Stimulated activated CD8-positive, alpha-beta memory T cell treated with anti-CD3 and anti-CD28 coated beads, Interleukin-7, amount 100 ng/mL, for 4 hours (primary cell): ENCODE results near the gene ANKRD44.

Experiments used
- DNase-seq, 2 donors: peaks; one replicate each; pipeline ENCODE4 v3.0.0-alpha.2; 2020; ENCODE audit warnings: low read depth in 2 of 2

ANKRD44 gene

DNA sequence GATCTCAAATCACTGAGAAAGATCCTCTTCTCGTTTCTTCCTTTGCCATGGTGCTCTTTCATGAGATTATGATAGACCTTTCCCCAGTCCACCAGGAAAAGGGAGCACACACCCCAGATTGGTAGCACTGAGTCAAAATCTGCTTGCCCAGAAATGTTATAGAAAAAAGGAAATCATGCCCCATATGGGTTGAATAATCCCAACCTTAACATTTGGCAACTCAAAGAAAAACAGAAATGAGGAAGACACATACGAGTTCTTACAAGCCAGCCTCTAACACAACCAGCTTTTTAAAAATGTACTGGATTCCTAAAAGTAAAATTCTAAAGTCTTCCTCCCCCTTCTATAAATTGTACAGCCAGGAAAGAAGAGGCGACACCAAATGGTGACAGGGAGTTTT is 103.0 kb downstream of the ANKRD44 start:
- no peak for DNase-seq

DNA sequence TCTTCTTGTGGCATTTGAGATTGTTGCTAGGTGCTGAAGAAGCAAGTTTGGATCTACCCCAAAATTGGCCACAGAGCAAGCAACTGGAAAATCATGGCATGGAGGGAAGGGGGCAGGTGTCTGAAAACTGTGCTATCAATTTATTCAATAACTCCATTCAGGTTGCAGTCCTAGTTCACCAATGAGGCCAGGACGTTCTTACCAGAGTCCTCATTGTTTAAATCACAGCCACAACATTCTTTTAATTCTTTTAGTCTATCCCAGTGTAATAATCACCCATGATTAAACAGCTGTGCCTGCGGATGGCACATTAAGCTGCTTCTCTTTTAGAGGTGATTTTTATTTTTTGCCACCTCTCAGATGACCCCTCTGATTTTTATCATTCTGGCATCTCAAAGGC is 103.5 kb downstream of the ANKRD44 start:
- DNase-seq, result no peak

DNA sequence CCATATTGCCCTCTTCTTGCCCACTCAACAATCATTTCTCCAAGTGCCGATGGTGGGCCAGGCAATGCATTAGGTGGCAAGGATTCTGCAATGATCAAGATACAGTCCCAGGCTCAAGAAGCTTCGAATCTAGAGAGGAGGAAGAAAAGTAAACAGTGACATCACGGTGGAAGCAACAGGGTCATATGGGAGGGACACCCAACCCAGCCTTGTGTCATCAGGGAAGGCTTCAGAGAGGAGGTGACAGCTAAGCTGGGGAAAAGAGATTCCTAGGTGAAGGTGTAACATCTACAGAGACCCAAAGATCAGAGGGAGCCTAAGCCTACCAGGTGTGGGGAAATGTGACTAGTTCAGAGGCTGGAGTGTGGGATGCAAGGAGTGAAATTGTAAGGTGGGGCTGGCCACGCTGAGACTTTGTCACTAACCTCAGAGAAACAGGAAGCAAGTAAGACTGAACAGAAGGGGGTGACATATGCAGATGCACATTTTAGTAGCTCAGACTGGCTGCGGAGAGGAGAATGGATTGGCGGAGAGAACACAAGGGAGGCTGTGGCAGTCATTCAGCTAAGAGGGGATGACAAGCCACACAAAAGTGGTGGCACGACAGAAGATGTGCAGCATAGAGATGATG is 104.9 kb downstream of the ANKRD44 start:
- peak; percentile 51 to 53 for DNase-seq

DNA sequence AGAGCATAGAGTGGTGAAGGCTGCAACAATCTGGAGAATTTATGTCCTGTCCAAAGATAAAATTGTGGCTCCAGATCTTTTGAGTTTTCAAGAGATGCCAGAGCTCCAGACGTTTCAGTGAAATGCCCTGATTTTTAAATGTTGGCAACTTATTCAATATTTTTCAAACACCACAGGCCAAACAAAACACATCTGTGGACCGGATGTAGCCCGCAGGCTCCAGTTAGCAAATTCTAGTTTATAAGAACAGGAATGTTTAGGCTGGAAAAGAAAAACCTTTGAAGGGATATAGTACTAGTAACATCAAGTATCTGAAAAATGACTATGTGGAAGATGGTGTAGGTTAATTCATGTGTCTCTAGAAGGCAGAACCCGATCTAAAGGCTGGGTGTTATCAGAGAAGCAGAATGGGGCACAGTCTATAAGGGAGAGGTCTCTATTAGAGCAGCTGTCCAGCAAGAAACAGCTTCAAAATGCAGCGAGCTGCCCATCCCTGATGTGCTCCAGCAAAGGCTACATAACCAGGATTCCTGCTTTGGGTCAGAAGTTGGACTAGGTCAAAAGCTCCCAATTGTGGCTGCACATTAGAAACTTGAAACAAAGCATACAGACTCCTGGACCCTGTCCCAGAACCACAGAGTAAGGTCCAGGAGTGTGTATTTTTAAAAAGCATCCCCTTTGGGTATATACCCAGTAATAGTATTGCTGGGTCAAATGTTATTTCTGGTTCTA is 105.9 kb downstream of the ANKRD44 start:
- no peak for DNase-seq

DNA sequence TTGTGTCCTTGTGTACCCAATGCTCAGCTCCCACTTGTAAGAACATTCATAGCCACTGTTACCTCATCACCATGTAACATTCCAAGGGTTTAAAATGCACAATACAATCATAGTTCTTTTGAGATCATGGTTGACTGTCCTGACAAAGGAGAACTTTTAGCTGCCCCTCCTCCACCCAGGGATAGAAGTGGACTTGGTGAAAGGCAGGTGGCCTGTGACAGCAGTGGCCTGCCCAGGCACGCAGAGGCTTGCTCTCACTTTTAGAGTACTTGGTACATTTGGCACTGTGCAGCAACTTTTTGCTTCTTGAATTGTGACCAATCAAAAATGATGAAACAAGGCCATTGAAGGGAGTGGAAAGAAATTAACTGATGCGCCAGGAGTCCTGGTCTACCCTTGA is 108.7 kb downstream of the ANKRD44 start:
- no peak for DNase-seq

DNA sequence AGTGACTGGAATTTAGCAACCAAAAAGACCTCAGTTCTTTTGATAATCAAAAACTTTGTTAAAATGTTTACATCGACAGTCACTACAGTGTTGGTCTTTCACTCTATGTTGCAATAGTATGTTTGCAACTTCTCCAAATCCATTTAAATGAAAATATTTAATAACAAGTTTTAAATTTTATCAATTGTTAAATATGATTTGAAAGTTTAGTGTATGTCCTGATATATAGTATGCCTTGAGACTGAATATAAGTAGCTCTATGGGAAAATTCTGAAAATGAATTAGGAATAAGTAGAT is 109.9 kb downstream of the ANKRD44 start:
- no peak for DNase-seq

DNA sequence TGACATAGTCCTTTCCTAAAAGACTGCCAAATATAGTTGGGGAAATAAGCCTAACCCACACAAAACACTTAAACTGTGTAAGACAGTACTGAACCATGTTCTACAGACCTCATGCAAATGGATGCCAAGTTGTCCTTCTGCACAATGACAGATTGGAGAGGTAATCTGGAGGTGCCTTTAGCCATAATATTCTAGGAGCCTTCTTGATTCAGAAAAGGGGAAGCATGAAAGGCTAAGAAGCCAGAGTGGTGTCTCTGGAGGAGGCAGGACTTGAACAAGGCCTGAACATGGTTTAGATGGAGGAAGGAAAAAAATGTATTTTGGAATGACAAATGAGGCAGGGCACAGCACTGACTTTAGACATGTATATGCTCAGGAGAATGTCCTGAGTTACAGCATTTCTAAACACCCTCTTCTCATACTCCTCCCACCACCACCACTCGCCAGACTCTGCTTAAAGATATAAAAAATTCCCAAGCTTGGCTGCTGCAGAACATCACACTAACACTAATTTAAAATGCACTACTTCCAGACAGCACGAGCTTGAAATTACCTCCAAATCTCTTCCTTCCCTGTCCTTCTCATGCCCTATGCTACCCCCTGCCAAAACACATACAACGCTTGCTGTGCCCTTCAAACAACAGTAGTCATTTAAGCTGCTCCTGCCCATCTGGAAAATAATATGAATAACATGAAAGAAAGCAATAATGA is 110.4 kb downstream of the ANKRD44 start:
- DNase-seq, result no peak

DNA sequence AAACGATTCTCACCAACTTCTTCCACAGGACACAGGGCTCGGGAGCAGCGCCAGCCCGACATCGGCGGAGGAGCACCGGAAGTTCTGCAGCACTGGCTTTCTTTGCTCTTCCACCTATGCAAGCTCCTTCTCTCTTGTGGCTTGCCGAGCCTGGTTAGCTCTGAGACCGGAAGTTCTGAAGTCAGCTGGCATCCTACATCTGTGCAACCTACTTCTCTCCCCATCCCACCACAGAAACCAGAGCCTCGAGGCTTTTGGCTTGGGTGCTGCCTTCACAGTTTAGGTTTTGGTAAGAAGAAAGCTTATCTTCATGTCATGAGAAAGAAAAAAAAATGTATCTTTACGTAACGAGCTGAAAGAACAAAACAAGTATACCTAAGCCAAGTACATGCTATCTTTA is 111.7 kb downstream of the ANKRD44 start:
- peak; percentile 77 to 83 for DNase-seq

DNA sequence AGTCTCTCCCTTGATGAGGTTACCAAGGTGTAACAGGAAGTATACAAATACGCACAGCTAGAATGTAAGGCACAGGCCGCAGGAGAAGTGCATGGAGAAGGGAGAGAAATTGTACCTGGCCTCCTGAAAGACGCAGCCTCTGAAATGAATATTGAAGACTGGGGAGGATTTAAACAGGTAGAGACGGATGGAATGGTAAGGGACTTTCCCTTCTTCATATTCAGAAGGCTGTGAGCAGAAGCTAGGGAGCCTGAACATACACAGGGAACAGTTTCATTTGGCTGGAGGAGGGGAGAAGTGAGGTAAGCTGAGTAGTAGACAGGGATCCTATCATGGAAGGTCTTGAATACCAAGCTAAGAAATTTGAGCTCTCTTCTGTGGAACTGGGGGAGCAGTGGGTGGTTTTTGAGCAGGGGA is 112.7 kb downstream of the ANKRD44 start:
- no peak for DNase-seq

DNA sequence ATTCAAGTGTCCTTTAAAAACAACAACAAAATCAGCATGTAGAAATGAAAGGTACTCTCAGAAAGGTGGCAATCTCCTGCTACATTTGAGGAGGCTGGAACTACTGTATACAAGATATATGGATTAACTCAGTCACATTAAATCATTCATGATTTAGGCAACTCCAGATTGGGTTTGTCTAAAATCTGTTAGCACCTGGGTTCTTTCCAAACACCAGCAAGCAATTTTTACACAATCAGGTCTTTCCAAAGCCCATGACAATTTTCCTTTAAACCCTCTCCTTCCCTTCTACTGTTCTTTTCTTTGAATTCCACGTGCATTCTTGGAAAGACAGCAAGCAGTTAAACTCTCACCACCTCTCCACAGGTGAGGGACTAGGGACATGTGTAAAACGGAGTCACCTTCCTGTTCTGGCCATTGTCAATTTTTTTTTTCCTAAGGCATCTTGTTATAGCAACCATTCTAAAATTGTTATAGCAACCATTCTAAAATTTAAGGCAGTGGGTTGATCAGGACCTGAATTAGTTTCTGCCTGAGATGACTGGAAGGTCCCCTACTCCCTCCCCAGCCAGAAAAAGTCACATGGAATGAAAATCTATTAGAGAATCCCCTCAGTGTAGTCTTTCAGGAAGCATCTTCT is 113.9 kb downstream of the ANKRD44 start:
- no peak for DNase-seq

DNA sequence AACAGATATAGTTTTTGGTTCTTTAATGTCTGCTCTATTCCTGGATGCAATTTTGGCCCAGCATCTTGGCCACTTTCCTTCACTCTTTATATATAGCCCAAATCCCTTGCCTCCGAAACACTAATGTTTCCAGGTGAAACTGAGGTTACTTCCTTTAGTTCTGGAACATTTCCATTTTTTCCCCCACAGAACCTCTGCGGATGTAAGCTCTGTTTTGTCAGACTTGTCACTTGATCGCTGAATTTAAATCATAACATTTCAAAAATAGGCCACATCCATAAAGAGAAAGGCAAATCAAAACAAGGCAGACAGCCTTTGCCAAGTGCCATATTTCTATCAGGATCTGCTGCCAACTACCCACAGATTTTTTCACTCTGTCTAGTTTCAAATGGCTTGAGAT is 115.1 kb downstream of the ANKRD44 start:
- no peak for DNase-seq

DNA sequence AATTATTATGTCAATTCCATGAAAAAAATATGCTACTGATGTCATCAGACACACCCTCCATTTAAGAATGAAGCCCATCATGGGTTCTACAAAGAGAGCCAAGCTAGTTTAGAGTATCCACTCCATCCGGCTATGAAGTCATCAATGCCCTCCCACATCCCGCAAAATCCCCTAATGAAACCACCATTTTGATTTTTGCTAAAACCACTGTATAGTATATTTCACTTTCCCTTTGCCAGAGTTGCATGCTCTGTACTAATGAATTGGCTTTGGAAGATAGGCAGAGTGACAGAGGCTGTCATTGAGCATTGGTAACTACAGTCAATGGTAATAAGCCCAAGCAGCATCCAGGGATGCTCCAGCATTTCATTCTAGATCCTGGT is 118.6 kb downstream of the ANKRD44 start:
- no peak for DNase-seq

DNA sequence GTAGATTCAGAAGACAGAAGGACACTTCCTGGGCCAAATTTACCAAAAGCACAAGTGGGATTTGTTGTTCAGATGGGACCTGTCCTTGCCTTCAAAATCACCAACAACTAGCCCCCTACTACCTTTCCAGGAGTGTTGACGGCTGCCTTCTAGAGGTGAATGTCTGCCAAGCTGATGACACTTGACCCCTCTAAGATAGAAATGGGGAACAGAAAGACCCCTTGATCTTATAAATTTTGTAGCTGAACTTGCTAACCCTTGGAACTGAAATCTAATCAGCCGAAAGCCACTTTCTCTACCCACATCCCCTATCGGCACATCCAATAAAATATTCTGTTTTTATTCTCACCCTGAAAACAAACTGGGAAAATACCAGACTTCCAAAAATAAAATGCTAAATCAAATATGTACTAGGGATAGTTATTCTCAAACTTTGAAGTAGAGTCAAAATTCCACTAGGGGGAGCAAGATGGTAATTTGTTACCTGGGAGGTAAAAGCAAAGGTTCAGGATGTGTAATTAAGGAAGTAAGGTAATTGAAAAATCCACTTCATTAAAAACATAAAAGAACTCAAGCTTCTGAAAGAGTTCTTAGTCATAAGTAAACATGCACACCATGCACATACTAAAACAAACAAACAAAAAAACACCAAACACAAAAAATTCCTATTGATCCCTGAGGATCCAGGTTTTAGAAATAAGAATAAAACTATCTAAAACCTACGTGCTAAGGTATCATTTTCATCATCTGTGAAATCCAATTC is 119.2 kb downstream of the ANKRD44 start:
- DNase-seq, result no peak

DNA sequence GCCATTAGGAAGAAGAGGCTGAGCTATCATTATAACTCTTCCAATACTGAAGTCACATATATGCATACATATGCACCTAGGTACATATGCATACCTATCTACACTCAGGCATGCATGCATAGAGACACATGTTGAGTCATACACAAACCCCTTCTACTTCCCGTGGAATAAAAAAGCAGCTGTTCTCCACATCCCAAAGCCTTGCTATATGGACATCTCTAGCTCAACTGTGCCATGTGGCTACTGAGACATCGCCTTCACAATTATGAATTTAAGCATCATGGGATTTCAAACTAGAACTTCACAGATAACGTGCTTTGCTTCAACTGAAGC is 120.5 kb downstream of the ANKRD44 start:
- no peak for DNase-seq

DNA sequence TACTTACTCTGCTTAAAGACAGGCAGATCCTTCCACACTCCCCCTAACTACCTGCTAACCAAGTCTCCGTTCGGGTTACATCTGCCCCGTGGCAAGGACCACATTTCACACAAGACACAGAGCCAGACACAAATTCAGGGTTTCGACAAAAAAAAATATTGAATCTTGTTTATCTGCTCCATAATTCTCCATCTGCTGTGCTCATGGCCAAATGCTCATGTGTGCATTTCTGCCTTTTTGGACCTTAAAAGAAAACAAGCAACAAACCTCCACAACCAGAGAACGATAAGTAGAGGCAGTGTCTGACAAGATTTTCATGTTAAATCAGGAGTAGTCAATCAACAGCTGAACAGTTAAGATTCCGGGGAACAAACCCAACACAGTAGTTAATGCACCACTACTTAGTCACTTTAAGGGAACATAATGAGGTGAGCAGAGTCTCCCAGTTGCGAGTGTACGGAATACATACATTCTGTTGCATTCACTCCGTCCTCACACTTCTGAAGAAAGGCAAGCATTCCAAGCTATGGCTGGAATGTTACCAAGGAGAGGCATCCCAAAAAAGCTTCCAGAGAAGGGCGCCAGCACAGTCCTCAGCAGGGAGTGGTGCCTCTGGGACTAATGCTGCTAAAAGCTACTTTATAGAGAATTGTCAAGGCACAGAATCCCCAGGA is 121.0 kb downstream of the ANKRD44 start:
- no peak for DNase-seq

DNA sequence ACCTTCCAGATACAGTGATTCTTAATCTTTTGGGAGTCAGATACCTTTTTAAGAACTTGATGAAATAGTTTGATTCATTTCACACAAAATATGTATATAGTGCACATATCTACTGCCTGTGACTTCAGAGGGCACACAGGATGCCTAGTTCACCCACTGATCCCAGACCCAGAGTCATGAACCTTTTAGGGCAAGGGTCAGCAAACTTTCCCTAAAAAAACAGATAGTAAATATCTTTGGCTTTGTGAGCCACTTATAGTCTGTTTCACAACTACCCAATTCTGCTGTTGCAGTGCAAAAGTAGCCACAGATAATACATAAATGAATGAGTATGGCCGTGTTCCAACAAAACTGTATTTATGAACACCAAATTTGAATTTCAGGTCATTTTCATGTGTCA is 124.9 kb downstream of the ANKRD44 start:
- DNase-seq, result no peak

DNA sequence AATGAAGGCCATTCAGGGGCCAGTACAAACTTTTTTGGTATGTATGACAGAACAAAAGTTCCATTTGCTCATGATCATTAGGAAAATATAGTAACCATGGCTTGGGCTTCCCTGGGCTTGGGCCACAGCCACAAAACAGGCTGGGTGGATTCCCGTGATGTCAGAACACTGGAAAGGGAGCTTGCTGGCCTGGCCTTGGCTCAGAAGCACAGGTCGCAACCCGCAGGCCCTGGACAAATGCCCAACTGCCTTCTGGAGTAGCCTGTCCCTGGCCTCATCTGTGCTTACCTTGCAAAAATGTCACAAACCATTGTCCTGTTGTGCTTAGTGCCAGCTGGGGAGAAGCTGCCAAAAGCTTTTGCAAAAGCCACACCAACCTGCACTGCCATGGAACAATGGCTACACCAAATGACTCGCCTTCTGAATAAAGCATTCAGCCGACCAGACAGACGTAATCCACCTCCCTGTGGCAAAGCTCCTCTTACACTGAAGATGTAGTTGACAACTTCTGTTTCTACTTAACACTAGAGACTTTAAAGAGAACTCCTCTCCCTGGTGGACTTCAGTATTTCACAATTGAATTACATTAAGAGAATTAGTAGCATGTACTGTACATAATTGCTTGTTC is 125.5 kb downstream of the ANKRD44 start:
- DNase-seq, result no peak

DNA sequence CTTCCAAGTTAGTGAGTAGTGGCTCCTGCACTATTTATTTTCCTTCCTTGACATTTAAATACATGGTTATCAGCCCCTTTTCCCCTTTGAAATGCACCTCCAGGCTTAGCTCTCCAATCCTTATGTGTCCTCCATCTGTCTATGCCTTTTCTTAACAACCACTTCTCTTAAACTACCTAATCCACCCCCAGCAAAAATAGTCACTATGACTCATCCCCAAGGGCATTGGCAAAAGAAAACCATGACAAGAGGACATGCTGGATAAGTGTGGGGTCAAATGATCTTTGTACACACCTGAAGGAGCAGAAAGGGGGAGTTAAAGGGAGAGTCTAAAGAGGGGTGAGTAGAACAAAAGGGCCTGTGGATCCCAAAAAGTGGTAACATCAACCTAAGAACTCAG is 127.2 kb downstream of the ANKRD44 start:
- DNase-seq, result no peak

DNA sequence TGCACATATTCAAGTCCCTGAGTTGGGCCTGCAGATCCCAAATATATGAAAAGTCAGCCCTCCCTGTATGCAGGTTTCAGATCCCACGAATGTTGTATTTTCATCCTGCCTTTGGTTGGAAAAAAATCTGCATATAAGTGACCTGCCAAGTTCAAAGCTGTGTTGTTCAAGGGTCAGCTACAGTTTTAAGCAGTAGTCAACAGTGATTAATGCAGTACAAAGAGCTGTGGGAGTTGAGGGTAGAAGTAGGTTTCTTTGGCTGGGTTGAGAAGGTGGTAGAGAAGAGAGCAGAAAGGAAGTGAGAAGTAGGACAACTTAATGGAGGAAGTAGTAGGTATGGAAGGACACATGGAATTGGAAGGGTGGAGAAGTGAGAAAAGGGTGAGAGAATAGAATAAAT is 127.9 kb downstream of the ANKRD44 start:
- no peak for DNase-seq

DNA sequence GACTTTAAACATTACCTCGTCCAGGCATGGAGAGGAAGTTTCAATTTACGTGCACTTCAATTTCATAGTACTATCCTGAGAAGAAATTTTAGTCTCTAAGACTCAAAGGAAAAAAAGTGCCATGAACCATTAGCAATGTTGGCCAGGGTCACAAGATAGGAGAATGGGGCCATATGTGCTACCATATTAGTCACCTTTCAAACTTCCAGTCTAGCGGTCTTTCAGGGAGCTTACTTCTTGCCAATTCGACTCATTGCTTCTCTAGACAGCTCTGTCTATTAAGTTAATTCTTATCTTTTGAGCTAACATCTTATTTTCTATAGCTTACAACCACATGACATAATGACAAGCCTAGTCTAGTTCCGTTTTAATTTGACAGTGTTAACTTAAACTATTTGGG is 129.1 kb downstream of the ANKRD44 start:
- DNase-seq, result no peak
